ENCODE data around the gene FBXW9. TPM values are rescaled to one million over a fixed set of nuclear protein-coding genes. Genes with fewer than 3 reads are reported as not detected.
"Not testable (repeated sequence)": the region's sequence is repeated elsewhere in the genome, so short reads cannot be mapped to it uniquely, and the experiment has no call there.

FBXW9 gene
- total and polyA plus RNA-seq, 7 experiments from 2014 or later: 2.5 to 8.6 (median 4.6) TPM

DNA sequence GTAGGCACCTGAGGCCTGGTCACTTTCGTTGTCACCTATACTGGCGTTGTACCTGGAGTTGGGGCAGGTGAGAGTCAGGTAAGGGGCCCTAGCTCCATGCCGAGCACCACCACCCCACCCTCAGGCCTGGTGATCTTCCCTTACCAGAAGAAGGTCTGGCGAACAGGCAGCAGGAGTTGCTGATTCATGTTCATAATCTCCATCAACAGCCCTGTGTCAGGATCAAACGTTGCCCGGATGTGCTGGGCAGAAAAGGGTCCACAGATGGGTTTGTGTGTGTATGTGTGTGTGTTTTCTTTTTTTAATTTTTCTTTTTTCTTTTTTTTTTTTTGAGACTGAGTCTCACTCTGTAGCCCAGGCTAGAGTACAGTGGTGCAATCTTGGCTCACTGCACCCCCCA is 44.2 kb downstream of the FBXW9 start:
- H3K36me3 ChIP-seq (ENCODE audit: control insufficient read depth in 2 of 3, insufficient read depth in 3 of 3, low read length in 3 of 3): peaks cover 5 to 42% (median 9%) of the 10 kb centered on the region in 3 experiments
- peaks cover 0 to 16% (median 2%) of the 10 kb centered on the region in 7 donors for H3K4me1 Mint-ChIP-seq
- DNase-seq: no peak
- no peaks in the 10 kb centered on the region for H3K9me3 ChIP-seq (ENCODE audit: control insufficient read depth in 2 of 3, low read length in 3 of 3)
- ATAC-seq: no peak
- intact Hi-C loops (cut with micrococcal nuclease): no loop called here
- ChIA-PET CTCF (no interaction called here), POLR2A (interaction anchor here (0.6 kb wide), 1 partner anchor 82 kb away, joined by 3 read pairs; no protein-coding TSS in a partner anchor)
- no peaks in the 10 kb centered on the region for H3K27me3 Mint-ChIP-seq
- H3K27me3 ChIP-seq (ENCODE audit: control insufficient read depth in 2 of 2, insufficient read depth in 2 of 2, low read length in 2 of 2): no peaks in the 10 kb centered on the region
- H3K9me3 Mint-ChIP-seq: no peaks in the 10 kb centered on the region
- no peak overlapping the region for H3K27ac ChIP-seq (ENCODE audit: low read depth, low read length)
- no peak overlapping the region for H3K27ac Mint-ChIP-seq
- no peak overlapping the region for H3K4me3 ChIP-seq (ENCODE audit: low read length)
- no peak overlapping the region for H3K4me3 Mint-ChIP-seq
- H3K4me1 ChIP-seq (ENCODE audit: control insufficient read depth in 2 of 2, insufficient read depth in 2 of 2, low read length in 2 of 2): no peaks in the 10 kb centered on the region
- peaks cover 8 to 38% (median 16%) of the 10 kb centered on the region in 5 donors for H3K36me3 Mint-ChIP-seq

DNA sequence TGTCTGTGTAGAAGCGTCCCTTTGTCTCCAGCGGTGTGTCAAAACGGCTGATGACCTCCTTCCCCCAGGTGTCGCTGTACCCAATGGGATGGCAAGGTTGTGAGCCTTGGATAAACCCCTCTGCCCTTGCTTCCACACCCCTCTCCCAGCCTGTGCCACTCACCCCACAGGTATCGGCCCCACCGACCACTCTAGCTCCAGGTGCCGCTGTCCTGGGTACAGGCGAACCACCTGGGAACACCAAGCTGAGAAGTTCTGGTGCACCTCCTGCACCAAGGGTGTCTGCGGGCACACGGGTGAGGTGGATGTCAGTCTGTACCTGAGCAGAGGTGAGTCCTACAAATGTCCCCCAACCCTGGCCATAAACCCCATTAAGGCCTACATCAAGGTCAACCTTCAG is 46.5 kb downstream of the FBXW9 start:
- DNase-seq: no peak

DNA sequence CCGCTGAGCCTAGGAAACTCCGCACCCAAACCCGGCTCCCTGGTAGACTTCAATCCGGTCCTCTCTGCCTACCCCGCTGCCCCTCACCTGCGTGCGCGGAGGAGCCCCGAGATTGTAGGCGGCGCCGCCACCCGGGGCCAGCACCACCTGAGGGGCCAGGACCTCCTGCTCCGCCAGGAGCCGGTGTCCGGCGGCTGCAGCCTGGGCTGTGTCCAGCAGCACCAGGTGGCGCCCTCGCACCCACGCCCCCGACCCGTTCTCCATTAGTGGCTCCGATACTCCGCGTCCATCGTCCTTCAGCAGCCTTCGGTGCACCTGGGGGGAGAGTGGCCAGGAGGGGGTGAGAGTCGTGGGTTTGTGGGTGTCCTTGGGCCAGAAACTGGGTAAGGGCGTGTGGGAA is 48.3 kb downstream of the FBXW9 start:
- ChIA-PET POLR2A (interaction anchor here (0.8 kb wide), 1 partner anchor 86 kb away, joined by 4 read pairs; the partner anchor contains the start of gene TRIR), CTCF (no interaction called here)
- no peak overlapping the region for H3K4me3 ChIP-seq (ENCODE audit: low read length)
- ATAC-seq (no peak), DNase-seq (no peak)
- no peaks in the 10 kb centered on the region for H3K9me3 Mint-ChIP-seq
- H3K4me1 Mint-ChIP-seq: peaks cover 0 to 11% (median 0%) of the 10 kb centered on the region in 7 donors
- H3K9me3 ChIP-seq (ENCODE audit: control insufficient read depth in 2 of 3, low read length in 3 of 3): no peaks in the 10 kb centered on the region
- intact Hi-C loops (cut with micrococcal nuclease): no loop called here
- H3K27me3 ChIP-seq (ENCODE audit: control insufficient read depth in 2 of 2, insufficient read depth in 2 of 2, low read length in 2 of 2): no peaks in the 10 kb centered on the region
- H3K4me1 ChIP-seq (ENCODE audit: control insufficient read depth in 2 of 2, insufficient read depth in 2 of 2, low read length in 2 of 2): no peaks in the 10 kb centered on the region
- H3K27ac ChIP-seq (ENCODE audit: low read depth, low read length): no peak overlapping the region
- H3K36me3 ChIP-seq (ENCODE audit: control insufficient read depth in 2 of 3, insufficient read depth in 3 of 3, low read length in 3 of 3): peaks cover 0 to 19% (median 0%) of the 10 kb centered on the region in 3 experiments
- H3K4me3 Mint-ChIP-seq: no peak overlapping the region
- peaks cover 0 to 27% (median 3%) of the 10 kb centered on the region in 5 donors for H3K36me3 Mint-ChIP-seq
- peak overlapping the region in 1 of 9 donors; percentile 38 for H3K27ac Mint-ChIP-seq
- no peaks in the 10 kb centered on the region for H3K27me3 Mint-ChIP-seq

More for the DNA sequence above, 46.5 kb downstream of the FBXW9 start:
- no peak overlapping the region for H3K27ac ChIP-seq (ENCODE audit: low read depth, low read length)
- H3K36me3 ChIP-seq (ENCODE audit: control insufficient read depth in 2 of 3, insufficient read depth in 3 of 3, low read length in 3 of 3): peaks cover 0 to 20% (median 4%) of the 10 kb centered on the region in 3 experiments
- no peak for ATAC-seq
- Mint-ChIP-seq H3K36me3 (peaks cover 0 to 30% (median 4%) of the 10 kb centered on the region in 5 donors), H3K4me3 (no peak overlapping the region), H3K27ac (no peak overlapping the region), H3K9me3 (no peaks in the 10 kb centered on the region), H3K27me3 (no peaks in the 10 kb centered on the region), H3K4me1 (peaks cover 0 to 11% (median 0%) of the 10 kb centered on the region in 7 donors)
- H3K9me3 ChIP-seq (ENCODE audit: control insufficient read depth in 2 of 3, low read length in 3 of 3): no peaks in the 10 kb centered on the region
- no peak overlapping the region for H3K4me3 ChIP-seq (ENCODE audit: low read length)
- H3K27me3 ChIP-seq (ENCODE audit: control insufficient read depth in 2 of 2, insufficient read depth in 2 of 2, low read length in 2 of 2): no peaks in the 10 kb centered on the region
- intact Hi-C loops (cut with micrococcal nuclease): no loop called here
- no peaks in the 10 kb centered on the region for H3K4me1 ChIP-seq (ENCODE audit: control insufficient read depth in 2 of 2, insufficient read depth in 2 of 2, low read length in 2 of 2)
- ChIA-PET POLR2A (no interaction called here), CTCF (no interaction called here)

DNA sequence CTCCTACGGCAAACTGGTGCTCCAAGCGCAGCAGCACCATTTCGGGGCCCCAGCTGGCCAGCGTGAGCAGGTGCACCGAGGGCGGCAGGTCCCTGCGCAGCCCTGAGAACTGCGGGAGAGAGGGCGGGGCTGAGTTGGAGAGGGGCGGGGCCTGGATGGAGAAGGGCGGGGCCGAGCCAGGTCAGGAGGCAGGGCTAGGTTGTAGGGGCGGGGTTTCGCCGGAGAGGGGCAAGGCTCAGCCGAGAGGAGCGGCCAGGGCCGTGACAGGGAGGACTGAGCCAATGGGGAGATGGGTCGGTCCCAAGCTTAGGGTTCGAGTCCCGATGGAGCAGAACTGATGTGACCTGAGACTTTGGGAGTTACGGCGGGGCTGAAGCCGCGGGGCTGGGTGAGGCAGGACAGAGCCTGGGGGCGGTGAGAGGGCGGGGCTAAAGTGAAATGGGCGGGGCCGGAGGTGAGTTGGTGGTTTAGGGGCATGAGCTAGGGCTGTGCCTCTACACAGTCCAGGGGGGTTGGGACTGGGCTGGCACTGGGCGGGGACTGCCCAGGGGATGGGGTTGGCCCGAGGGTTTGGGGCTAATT is 48.9 kb downstream of the FBXW9 start:
- POLR2A ChIA-PET: no interaction called here
- Mint-ChIP-seq H3K27ac (peak overlapping the region in 2 of 9 donors; percentile 19 to 28), H3K4me1 (peaks cover 0 to 11% (median 0%) of the 10 kb centered on the region in 7 donors), H3K36me3 (peaks cover 0 to 27% (median 3%) of the 10 kb centered on the region in 5 donors), H3K9me3 (no peaks in the 10 kb centered on the region), H3K27me3 (no peaks in the 10 kb centered on the region), H3K4me3 (no peak overlapping the region)
- Histone ChIP-seq H3K4me3 (ENCODE audit: low read length) (no peak overlapping the region), H3K4me1 (ENCODE audit: control insufficient read depth in 2 of 2, insufficient read depth in 2 of 2, low read length in 2 of 2) (no peaks in the 10 kb centered on the region), H3K27me3 (ENCODE audit: control insufficient read depth in 2 of 2, insufficient read depth in 2 of 2, low read length in 2 of 2) (no peaks in the 10 kb centered on the region), H3K9me3 (ENCODE audit: control insufficient read depth in 2 of 3, low read length in 3 of 3) (no peaks in the 10 kb centered on the region), H3K27ac (ENCODE audit: low read depth, low read length) (no peak overlapping the region), H3K36me3 (ENCODE audit: control insufficient read depth in 2 of 3, insufficient read depth in 3 of 3, low read length in 3 of 3) (peaks cover 0 to 19% (median 0%) of the 10 kb centered on the region in 3 experiments)
- DNase-seq (peak in 1 of 9 donors; percentile 46), ATAC-seq (peak; percentile 88)
- CTCF ChIA-PET: no interaction called here
- intact Hi-C loops (cut with micrococcal nuclease): no loop called here

DNA sequence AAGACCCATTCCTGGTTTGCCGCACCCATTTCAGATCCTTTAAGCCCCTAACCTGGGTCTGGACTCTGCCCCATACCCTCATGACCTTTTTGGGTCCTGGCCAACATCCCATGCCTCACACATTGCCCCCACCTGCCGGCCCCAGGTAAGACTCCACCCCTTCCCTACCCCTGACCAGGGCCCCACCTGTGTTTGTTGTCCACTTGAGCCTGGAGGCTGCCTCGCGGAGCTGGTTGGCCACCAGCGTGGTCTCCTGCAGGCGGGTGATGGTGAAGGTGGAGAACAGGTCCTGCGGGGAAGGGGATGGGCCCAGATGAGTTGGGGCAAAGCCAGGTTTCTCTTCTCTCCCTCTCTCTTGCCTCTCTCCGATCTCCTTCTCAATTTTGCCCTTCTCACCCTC is 49.4 kb downstream of the FBXW9 start:
- H3K4me3 ChIP-seq (ENCODE audit: low read length): no peak overlapping the region
- ChIA-PET POLR2A (no interaction called here), CTCF (no interaction called here)
- H3K4me3 Mint-ChIP-seq: no peak overlapping the region
- peaks cover 0 to 11% (median 0%) of the 10 kb centered on the region in 7 donors for H3K4me1 Mint-ChIP-seq
- no peaks in the 10 kb centered on the region for H3K27me3 ChIP-seq (ENCODE audit: control insufficient read depth in 2 of 2, insufficient read depth in 2 of 2, low read length in 2 of 2)
- no peaks in the 10 kb centered on the region for H3K27me3 Mint-ChIP-seq
- intact Hi-C loops (cut with micrococcal nuclease): no loop called here
- peaks cover 0 to 16% (median 0%) of the 10 kb centered on the region in 3 experiments for H3K36me3 ChIP-seq (ENCODE audit: control insufficient read depth in 2 of 3, insufficient read depth in 3 of 3, low read length in 3 of 3)
- H3K36me3 Mint-ChIP-seq: peaks cover 0 to 25% (median 3%) of the 10 kb centered on the region in 5 donors
- H3K27ac Mint-ChIP-seq: peak overlapping the region in 4 of 9 donors; percentile 19 to 49 (median 25)
- no peaks in the 10 kb centered on the region for H3K4me1 ChIP-seq (ENCODE audit: control insufficient read depth in 2 of 2, insufficient read depth in 2 of 2, low read length in 2 of 2)
- no peaks in the 10 kb centered on the region for H3K9me3 ChIP-seq (ENCODE audit: control insufficient read depth in 2 of 3, low read length in 3 of 3)
- H3K27ac ChIP-seq (ENCODE audit: low read depth, low read length): no peak overlapping the region
- no peaks in the 10 kb centered on the region for H3K9me3 Mint-ChIP-seq
- DNase-seq: no peak
- no peak for ATAC-seq

DNA sequence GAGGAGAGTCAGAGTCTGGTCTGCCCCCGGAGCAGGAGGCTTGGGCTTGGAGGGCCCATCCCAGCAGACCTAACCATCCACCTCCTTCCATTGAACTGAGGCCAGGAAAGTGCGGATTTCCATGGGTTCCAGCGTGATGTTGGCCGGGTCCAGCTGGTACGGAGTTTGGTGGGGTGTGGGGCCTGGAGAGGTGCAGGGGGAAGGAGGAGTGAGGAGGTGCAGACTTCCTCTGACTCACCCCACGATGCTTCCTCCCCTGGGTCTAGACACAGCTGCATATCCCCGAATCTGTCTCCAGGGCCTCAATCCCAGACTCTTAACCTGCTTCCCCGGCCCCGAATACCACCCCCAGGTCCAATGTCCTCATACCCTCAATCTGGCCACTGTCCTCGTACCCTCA is 49.9 kb downstream of the FBXW9 start:
- ChIA-PET POLR2A (no interaction called here), CTCF (no interaction called here)
- Histone ChIP-seq H3K4me1 (ENCODE audit: control insufficient read depth in 2 of 2, insufficient read depth in 2 of 2, low read length in 2 of 2) (no peaks in the 10 kb centered on the region), H3K36me3 (ENCODE audit: control insufficient read depth in 2 of 3, insufficient read depth in 3 of 3, low read length in 3 of 3) (peaks cover 0 to 11% (median 0%) of the 10 kb centered on the region in 3 experiments), H3K27me3 (ENCODE audit: control insufficient read depth in 2 of 2, insufficient read depth in 2 of 2, low read length in 2 of 2) (no peaks in the 10 kb centered on the region), H3K4me3 (ENCODE audit: low read length) (no peak overlapping the region), H3K27ac (ENCODE audit: low read depth, low read length) (no peak overlapping the region), H3K9me3 (ENCODE audit: control insufficient read depth in 2 of 3, low read length in 3 of 3) (no peaks in the 10 kb centered on the region)
- no peaks in the 10 kb centered on the region for H3K9me3 Mint-ChIP-seq
- ATAC-seq: no peak
- H3K4me3 Mint-ChIP-seq: no peak overlapping the region
- peak overlapping the region in 2 of 9 donors; percentile 49 to 67 for H3K27ac Mint-ChIP-seq
- DNase-seq: no peak
- H3K4me1 Mint-ChIP-seq: peaks cover 0 to 11% (median 0%) of the 10 kb centered on the region in 7 donors
- H3K36me3 Mint-ChIP-seq: peaks cover 0 to 23% (median 3%) of the 10 kb centered on the region in 5 donors
- intact Hi-C loops (cut with micrococcal nuclease): no loop called here
- H3K27me3 Mint-ChIP-seq: no peaks in the 10 kb centered on the region

DNA sequence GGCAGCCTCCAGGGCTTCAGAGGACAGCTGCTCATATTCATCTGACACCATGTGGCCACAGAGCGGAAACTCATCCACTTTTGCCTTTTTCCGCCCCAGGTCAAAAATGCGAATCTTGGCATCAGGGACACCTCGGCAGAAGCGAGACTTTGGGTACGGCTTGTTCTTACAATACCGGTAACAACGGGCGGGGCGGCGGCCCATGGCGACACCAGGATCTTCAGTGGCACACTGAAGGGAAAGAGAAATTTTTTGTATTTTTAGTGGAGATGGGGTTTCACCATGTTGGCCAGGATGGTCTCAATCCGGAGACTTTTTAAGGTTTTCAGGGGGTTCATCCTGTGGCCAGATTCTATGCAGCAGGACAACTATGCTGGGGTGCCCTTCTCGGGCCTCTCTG is 52.7 kb downstream of the FBXW9 start:
- CTCF ChIA-PET; H3K9me3 Mint-ChIP-seq; H3K27me3 Mint-ChIP-seq; intact Hi-C loops (cut with micrococcal nuclease); H3K27ac Mint-ChIP-seq; POLR2A ChIA-PET; H3K36me3 ChIP-seq (ENCODE audit: control insufficient read depth in 2 of 3, insufficient read depth in 3 of 3, low read length in 3 of 3); H3K27ac ChIP-seq (ENCODE audit: low read depth, low read length); DNase-seq; H3K27me3 ChIP-seq (ENCODE audit: control insufficient read depth in 2 of 2, insufficient read depth in 2 of 2, low read length in 2 of 2); H3K4me3 ChIP-seq (ENCODE audit: low read length); H3K9me3 ChIP-seq (ENCODE audit: control insufficient read depth in 2 of 3, low read length in 3 of 3); ATAC-seq; H3K4me3 Mint-ChIP-seq: not testable (repeated sequence)
- Mint-ChIP-seq H3K4me1 (peaks cover 8 to 23% (median 10%) of the 10 kb centered on the region in 7 donors), H3K36me3 (peaks cover 0 to 18% (median 0%) of the 10 kb centered on the region in 5 donors)
- peaks cover 3 to 12% of the 10 kb centered on the region in 2 donors for H3K4me1 ChIP-seq (ENCODE audit: control insufficient read depth in 2 of 2, insufficient read depth in 2 of 2, low read length in 2 of 2)

All from naive thymus-derived CD4-positive, alpha-beta T cell (primary cell).